GM12864 (cell line): ENCODE data around the gene LEFTY1.

Source experiments
- DNase-seq: peaks from one replicate; pipeline ENCODE4 v3.0.0-alpha.2; 2011; ENCODE audit warnings: low read depth
- H3K4me3 ChIP-seq: 2 replicates; pipeline ENCODE4 v1.5.1; 2011; ENCODE audit warnings: mild to moderate bottlenecking, low read depth, low read length, control low read depth
- CTCF ChIP-seq: IDR thresholded peaks from 2 replicates; pipeline ENCODE4 v1.5.1; 2011; ENCODE audit warnings: low read depth, mild to moderate bottlenecking, moderate library complexity, low read length, control low read depth, inconsistent platforms; ENCODE audit errors: missing control alignments

LEFTY1 gene

GRCh38 chr1:225887030-225887314, 2.0 kb downstream of the LEFTY1 start:
- no peak overlapping the region for H3K4me3 ChIP-seq
- no peak for DNase-seq
- no peak for TF ChIP-seq CTCF

GRCh38 chr1:225886159-225887029, 2.6 kb downstream of the LEFTY1 start:
- no peak for TF ChIP-seq CTCF
- DNase-seq, result no peak
- no peak overlapping the region for H3K4me3 ChIP-seq

- H3K4me3 ChIP-seq, result no peak overlapping the region
- no peak for DNase-seq
- no peak for TF ChIP-seq CTCF
Measured at GRCh38 chr1:225885336-225885735, 3.6 kb downstream of the LEFTY1 start.

GRCh38 chr1:225883616-225884265, 5.2 kb downstream of the LEFTY1 start:
- TF ChIP-seq CTCF, result no peak
- no peak for DNase-seq
- peak overlapping the region; percentile 85; the same call in 1 of the 2 replicates for H3K4me3 ChIP-seq

GRCh38 chr1:225882694-225883615, 6.0 kb downstream of the LEFTY1 start:
- peak overlapping the region; percentile 85 for H3K4me3 ChIP-seq
- no peak for DNase-seq
- no peak for TF ChIP-seq CTCF

GRCh38 chr1:225881959-225882693, 6.8 kb downstream of the LEFTY1 start, which contains the start of gene TMEM63A:
TMEM63A (minus strand) TSS chr1:225882380; CDS start chr1:225877580, 4,800 bp downstream.
- peak within 1 kb of the TSS; percentile 85 for H3K4me3 ChIP-seq
- peak; percentile 36 for TF ChIP-seq CTCF
- peak; percentile 61 for DNase-seq
